OCI-M2 (cell line): ENCODE data around the gene SRPK3.
"Not testable (repeated sequence)": the region's sequence is repeated elsewhere in the genome, so short reads cannot be mapped to it uniquely, and the experiment has no call there.

Experiments
- DNase-seq: peaks from one replicate; lab custom pipeline; 2025; ENCODE audit not compliant: unreplicated experiment; lab: John Stamatoyannopoulos, UW

Gene SRPK3

GRCh38 chrX:153746359-153746758, 34.5 kb upstream of the SRPK3 start:
- no peak for DNase-seq

DNA sequence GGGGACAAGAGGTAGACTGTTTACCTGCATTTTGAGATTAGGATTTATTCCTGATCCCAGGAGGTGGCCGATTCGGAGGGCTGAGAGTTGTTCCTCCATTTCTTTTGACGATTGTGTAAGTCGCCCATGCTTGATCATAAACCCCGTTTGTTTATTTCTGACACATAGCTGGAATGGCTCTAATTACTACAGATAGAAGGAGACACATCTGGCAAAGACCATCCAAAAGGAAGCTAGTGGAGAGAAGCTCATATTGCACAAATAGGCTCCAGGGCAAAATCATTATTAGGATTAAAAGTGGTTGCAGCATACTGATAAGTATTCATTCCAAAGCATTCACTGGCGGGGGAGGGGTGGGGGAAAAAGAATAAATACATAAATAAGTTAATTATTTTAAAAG, 33.9 kb upstream of the SRPK3 start:
- not testable (repeated sequence) for DNase-seq

- DNase-seq = not testable (repeated sequence)
These were observed 31.8 kb upstream of the SRPK3 start for GRCh38 chrX:153749017-153749416.

DNA sequence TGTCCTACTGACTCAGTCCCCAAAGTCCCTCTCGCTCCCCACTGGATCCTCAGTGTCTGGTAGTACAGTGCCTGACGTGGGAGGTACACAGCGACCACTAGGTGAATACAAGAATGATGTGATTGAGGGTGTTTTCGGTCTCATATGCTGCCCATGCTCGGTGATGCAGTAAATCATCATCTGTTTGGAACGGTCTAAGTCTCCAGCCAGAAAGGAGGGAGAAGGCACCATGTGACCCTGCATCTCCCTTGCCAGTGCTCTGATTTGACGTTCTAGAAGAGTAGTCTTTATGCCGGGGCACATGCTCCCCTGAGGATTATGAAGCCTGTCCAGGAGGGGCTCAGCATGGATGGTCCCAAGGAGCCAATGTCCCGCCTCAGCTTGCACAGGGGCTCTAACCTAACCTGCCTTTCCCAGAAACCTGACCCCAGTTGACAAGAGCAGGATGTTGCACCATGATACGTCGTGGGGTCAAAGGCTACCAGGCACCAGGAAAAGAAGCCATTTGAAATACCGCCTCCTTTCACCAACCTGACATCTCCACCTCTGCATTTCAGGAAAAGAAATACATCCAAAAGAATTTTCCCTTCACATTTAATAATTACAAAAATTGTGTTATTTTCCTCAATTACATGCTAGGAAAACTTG, 30.6 kb upstream of the SRPK3 start:
- DNase-seq = no peak

- no peak for DNase-seq
These were observed 25.7 kb upstream of the SRPK3 start for GRCh38 chrX:153755136-153755535.

GRCh38 chrX:153761863-153762262, 19.0 kb upstream of the SRPK3 start:
- no peak for DNase-seq

DNA sequence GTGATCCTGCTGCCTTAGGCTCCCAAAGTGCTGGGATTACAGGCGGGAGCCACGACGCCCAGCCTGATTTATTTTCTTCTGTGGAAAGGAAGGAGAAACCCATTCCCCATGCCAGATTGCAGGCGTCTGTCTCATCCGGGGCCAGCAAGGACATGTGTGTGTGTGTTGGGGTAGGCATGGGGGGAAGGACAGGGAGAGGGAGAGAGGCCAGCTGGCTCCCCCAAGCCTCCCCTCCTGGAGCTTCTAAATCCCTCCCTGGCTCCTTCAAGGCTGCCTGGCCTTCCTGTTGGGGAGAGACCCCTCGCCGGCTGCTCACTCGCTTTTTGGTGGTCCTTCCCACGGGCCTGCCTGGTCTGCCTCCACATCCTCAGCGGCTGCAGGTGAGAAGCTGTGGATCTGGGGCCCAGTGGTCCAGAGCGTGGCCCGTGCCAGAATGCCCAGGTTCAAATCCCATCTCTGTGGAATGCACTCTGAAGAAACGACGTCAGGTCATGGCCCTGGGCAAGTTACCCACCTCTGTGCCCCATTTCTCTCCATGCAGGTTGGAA, 18.1 kb upstream of the SRPK3 start:
- DNase-seq = no peak

GRCh38 chrX:153763298-153763932, 17.4 kb upstream of the SRPK3 start:
- DNase-seq = no peak

GRCh38 chrX:153763989-153764755, 16.7 kb upstream of the SRPK3 start, which contains the start of gene PLXNB3:
Gene PLXNB3, plus strand, starts transcription at chrX:153764249. Its CDS starts 1,287 bp downstream, at chrX:153765536.
- no peak for DNase-seq

DNA sequence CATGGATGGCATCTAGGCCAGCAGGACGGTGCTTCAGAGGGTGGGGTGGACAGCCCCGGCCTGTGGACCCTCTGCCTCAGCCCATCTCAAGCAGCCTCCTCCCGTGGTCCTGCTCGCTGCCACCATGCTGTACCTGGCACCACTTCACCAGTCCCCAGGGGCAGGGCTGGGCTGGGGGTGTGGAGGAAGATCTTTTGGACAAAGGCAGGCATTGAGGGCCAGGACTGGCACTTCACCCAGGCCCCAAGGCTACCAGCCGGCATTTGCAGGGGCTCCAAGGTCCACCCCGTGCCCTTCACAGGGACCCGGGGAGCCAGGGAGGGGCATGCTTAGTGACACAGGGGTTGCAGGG, 16.1 kb upstream of the SRPK3 start:
- no peak for DNase-seq

DNA sequence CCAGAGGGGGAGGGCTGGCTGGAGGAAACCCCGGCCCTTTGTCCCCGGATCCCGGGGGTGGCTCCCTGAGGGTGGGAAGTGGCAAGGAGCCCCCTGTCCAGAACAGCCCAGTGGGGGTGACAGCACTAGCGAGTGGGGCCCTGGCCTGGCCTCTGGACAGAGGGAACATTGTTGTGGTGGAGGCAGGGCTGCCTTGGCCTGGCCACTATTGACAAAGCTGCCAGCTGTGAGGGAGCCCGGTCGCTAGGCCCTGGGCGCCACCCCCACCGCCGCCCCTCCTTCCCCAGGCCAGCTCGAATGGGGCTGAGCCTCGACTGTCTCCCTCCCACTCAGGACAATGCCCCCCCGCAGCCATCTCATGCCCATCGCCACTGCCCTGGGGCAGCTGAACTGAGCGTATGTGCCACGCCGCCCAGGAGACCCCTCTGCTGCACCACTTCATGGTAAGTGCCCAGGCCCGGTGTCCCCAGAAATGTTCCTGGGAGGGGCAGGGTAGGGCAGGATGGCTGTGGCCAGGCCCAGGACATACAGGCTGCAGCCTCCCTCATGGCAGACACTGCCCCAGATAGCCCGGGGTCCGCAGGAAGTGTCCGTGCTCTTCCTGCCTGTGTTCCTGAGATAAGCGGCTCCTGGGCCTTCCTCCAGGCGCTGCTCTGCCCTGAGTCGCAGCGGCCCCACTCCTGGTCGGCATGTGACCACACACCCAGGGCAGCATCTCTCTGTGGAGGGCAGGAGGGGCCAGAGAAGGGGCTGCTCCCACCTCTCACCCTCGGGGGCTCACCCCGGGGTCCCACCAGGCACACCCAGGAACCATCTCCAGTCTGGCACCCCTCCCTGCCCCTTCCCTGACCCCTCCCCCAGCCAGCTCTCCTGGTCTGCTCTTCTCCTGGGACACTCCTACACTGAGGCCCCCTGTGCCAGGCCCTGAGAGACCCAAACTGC, 15.4 kb upstream of the SRPK3 start:
- peak; percentile 3 for DNase-seq

DNA sequence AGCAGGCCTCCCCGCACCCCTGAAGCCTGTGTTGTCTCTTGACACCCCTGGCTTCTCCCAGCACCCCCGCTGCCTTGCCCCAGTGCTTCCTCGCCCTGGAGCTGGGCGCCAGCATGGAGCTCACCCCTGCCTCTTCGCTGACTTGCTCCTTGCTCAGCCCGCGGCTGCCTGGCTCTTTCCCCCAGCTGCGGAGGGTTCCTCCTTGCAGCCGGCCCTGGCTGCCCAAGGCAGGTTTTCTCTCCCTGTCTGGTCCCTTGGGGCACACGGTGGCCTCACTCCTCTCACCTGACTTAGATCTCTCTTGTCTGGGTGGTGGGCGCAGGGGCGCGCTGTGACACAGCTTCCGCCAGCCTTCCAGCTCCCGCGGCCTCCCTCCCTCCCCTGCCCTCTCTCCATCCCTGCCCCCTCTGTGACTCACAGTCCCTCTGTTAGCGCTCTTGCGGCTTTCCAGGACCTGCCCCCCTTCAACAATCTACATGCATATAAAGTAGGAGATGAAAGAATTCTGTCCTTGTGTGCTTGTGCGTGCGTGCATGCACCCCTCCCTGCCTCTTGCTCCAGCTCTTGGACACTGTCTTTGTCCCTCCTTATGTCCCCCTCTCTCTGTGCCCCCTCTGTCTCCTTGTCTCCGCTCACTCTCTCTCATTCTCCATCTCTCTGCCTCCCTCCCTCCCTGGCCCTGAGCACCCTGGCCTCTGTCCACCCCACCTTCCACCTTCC, 14.6 kb upstream of the SRPK3 start:
- DNase-seq = peak; percentile 0

GRCh38 chrX:153766871-153767673, 13.8 kb upstream of the SRPK3 start:
- no peak for DNase-seq

DNA sequence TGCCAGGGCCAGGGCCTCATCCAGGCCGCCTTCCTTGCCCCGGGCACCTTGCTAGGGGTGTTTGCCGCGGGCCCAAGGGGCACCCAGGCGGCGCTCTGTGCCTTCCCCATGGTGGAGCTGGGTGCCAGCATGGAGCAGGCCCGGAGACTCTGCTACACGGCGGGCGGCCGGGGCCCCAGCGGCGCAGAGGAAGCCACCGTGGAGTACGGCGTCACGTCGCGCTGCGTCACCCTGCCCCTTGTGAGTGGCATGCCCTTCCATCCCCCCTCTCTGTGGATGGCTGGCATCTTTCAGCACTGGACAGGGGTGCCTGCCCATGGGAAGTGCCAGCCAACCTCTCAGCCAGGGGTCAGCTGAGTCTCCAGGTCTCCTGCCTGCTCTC, 13.2 kb upstream of the SRPK3 start:
- DNase-seq = no peak

GRCh38 chrX:153768311-153769157, 12.3 kb upstream of the SRPK3 start:
- no peak for DNase-seq

- no peak for DNase-seq
These were observed 11.5 kb upstream of the SRPK3 start for GRCh38 chrX:153769158-153769864.

GRCh38 chrX:153769865-153770600, 10.8 kb upstream of the SRPK3 start:
- no peak for DNase-seq
